Measurements from ENCODE around the gene CACUL1.

The CACUL1 gene

DNA sequence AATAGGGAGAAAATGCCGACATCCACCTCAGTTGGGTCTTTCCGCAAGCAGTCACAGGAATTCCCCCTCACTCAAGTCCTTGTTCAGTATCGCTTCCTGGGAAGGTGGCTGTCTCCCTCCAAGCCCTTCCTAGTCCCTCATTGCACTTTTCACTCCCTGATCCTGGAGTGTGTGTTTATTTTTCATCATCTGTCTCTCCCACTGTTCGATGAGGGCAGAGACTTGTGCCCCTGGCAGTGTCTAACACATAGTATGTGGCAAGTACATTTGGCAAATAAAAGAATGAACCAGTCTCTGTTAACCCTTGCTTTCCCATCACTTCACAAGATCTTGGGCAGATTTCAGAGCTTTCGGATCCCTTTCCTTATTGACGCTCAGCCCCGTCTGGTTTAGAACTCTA is 24.0 kb upstream of the CACUL1 start:
- TF ChIP-seq, protein P1, sequence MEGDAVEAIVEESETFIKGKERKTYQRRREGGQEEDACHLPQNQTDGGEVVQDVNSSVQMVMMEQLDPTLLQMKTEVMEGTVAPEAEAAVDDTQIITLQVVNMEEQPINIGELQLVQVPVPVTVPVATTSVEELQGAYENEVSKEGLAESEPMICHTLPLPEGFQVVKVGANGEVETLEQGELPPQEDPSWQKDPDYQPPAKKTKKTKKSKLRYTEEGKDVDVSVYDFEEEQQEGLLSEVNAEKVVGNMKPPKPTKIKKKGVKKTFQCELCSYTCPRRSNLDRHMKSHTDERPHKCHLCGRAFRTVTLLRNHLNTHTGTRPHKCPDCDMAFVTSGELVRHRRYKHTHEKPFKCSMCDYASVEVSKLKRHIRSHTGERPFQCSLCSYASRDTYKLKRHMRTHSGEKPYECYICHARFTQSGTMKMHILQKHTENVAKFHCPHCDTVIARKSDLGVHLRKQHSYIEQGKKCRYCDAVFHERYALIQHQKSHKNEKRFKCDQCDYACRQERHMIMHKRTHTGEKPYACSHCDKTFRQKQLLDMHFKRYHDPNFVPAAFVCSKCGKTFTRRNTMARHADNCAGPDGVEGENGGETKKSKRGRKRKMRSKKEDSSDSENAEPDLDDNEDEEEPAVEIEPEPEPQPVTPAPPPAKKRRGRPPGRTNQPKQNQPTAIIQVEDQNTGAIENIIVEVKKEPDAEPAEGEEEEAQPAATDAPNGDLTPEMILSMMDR (IDR thresholded peaks at IDR 0.05; ENCODE audit: low read depth, low read length) = no peak
- no peak overlapping the region for H3K4me3 ChIP-seq (ENCODE audit: low read depth, low read length)

DNA sequence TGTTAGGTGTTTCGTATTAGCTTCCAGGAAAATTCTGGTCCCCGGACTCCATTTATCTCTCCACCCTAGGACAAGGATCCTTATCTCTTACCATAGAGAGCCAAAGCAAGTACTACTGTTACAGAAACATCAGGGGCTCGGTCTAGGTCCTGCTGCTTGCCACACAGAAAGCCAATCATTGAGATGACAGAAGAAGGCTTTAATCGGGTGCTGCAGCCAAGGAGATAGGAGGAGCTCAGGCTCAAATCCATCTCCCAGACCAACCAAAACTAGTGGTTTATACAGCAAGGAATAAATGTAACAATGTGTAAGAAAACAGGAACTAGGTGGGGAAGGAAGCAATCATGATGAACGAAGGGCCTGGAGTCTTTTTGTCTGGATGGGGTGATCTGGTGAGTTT is 22.2 kb upstream of the CACUL1 start:
- TF ChIP-seq, protein P1 (IDR thresholded peaks at IDR 0.05; ENCODE audit: low read depth, low read length) = no peak
- H3K4me3 ChIP-seq (ENCODE audit: low read depth, low read length) = no peak overlapping the region

DNA sequence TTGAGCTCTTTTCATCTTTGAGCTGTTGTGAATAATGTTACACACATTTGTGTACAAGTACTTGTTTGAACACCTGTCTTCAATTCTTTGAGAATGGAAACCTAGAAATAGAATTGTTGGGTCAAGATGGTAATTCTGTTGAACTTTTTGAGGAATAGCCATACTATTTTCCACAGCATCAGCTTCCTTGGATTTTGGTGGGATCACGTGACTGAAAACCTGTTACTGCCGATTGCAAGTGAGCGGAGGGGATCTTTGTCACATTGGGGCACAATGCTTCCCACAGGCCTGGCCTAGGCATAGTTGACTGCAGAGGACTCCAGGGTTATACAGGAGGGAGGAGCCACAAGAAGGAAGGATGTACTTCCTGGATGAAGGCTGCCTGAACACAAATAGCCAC is 21.3 kb upstream of the CACUL1 start:
- TF ChIP-seq, protein P1 (IDR thresholded peaks at IDR 0.05; ENCODE audit: low read depth, low read length) = no peak
- no peak overlapping the region for H3K4me3 ChIP-seq (ENCODE audit: low read depth, low read length)

DNA sequence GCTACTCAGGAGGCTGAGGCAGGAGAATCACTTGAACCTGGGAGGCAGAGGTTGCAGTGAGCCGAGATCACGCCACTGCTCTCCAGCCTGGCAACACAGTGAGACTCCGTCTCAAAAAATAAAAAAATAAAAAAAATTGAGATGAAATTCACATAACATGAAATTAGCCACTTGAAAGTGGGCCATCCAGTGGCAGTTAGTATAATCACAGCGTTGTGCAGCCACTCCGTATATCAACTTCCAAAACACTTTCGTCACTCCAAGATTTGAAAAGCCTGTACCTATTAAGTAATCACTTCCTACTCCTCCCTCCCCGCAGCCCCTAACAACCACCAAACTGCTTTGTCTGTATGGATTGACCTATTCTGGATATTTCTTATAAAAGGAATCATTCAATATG is 20.7 kb upstream of the CACUL1 start:
- TF ChIP-seq, protein P1 (IDR thresholded peaks at IDR 0.05; ENCODE audit: low read depth, low read length) = no peak
- H3K4me3 ChIP-seq (ENCODE audit: low read depth, low read length) = no peak overlapping the region

DNA sequence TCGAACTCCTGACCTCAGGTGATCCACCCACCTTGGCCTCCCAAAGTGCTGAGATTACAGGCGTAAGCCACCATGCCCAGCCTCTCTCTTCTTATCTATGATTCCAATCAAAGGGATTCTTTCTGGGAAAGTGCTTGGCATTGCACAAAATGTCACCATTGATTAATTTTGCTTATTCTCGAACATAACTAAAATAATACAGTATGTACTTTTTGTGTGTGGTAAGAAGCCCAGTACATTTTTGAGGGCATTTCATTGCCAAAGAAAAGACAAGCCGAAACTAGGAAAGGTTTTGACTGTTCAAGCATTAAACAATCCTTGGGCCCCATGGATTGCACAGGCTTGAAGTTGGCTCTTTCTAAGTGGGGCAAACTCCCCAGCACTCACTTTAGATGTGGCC is 18.3 kb upstream of the CACUL1 start:
- no peak overlapping the region for H3K4me3 ChIP-seq (ENCODE audit: low read depth, low read length)
- TF ChIP-seq, protein P1 (IDR thresholded peaks at IDR 0.05; ENCODE audit: low read depth, low read length) = no peak

DNA sequence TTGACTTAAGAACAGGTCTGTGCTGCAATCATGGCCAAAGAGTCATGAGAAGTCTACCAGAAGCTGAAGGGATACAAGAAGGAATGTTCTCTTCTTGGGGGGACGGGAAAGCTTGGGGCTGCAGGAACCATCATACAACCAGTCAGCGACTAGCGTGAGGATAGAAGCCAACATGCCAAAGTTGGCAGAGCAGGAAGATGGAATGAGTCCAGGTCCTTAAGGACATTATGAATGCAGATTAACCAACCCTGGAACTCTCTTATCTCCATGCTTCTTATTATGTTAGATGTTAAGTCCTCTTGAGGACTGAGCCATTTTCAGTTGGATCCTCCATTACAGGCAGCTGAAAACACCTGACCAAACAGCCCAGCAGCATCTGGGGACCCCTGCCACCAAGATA is 17.2 kb upstream of the CACUL1 start:
- no peak overlapping the region for H3K4me3 ChIP-seq (ENCODE audit: low read depth, low read length)
- TF ChIP-seq, protein P1 (IDR thresholded peaks at IDR 0.05; ENCODE audit: low read depth, low read length) = no peak

DNA sequence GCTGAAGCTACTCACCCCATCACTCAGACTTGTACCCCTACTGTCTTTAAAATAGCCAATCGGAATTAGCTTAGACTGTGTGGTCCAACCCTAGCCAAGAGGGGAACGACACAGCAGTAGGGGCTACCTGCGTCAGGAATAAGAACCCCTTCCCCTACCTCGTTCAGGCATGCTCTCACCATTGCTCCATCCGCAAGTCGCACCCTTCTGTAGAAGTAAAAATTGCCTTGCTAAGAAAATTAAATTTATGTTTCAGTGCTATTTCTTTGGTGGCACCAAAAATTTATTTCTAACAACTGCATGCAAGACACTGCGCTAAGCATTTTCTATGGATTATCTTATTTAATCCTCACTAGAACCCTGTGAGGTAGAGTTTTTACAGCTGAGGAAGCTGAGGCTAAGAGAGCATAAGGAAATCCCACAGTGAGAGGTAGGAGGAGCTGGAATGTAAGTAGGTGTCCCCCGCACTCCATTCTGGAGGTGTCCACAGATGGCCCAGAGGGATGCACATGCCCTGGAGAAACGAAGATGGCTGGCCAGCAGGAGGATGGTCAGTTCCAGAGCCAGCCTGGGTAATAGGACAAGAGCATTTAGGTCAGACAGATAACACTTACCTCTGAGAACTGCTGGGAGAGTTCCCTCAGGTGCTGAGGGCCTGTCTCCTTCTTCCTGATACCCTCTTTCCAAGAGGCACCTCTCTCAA is 15.3 kb upstream of the CACUL1 start:
- H3K4me3 ChIP-seq (ENCODE audit: low read depth, low read length) = no peak overlapping the region
- TF ChIP-seq, protein P1 (IDR thresholded peaks at IDR 0.05; ENCODE audit: low read depth, low read length) = no peak
